H1 (cell line): ENCODE measurements around the gene EEF1AKMT3. TPM values are rescaled to one million over a fixed set of nuclear protein-coding genes. Genes with fewer than 3 reads are reported as not detected.

ENCODE experiments used
- EZH2 ChIP-seq: fragments of 200-600 bp; sonication (generic); IDR thresholded peaks from 2 replicates; pipeline ENCODE4 v1.7.1; 2012; ENCODE audit warnings: low read depth, mild to moderate bottlenecking, moderate library complexity, low read length, inconsistent platforms; ENCODE audit not compliant: severe bottlenecking
- SP4 ChIP-seq: IDR thresholded peaks from 2 replicates; pipeline ENCODE4 v1.6.1; 2012; ENCODE audit warnings: low read length, inconsistent platforms
- polyA plus RNA-seq, 7 experiments: library from polyadenylated mRNA; depleted of rRNA in 3 of 7; stranded (reverse) in 5 of 7; unstranded in 2 of 7; fragments of >200 nt in 5 of 7; fragments of 200-250 nt in 2 of 7; gene quantifications; 1 replicate in 5 of 7; 2 replicates in 1 of 7; 4 replicates in 1 of 7; pipeline versions ENCODE4 v1.2.1 to v1.2.3, GENCODE V29; 2011 to 2013; ENCODE audit warnings: missing spikeins in 2 of 7, mixed read lengths in 2 of 7
- total RNA-seq: library from RNA; stranded (reverse); fragmentation: NEBNext Ultra II Directional; extraction: Animal tissue kit (Norgen Biotek cat#: 25700); gene quantifications from 2 replicates; pipeline ENCODE4 v1.2.1, GENCODE V29; 2021
- TF ChIP-seq, protein P1 (sequence below): IDR thresholded peaks from 2 replicates; pipeline ENCODE4 v1.6.1; 2012; ENCODE audit warnings: low read length, inconsistent platforms

Gene EEF1AKMT3
- total and polyA plus RNA-seq, 2 of the 8 experiments (the other 6 are each of a cell fraction or from before 2014, with no cell fraction given), result 3.1 to 4.4 TPM

GRCh38 chr12:57755454-57756372, 16.7 kb upstream of the EEF1AKMT3 start (continued):
- TF ChIP-seq, protein P1, sequence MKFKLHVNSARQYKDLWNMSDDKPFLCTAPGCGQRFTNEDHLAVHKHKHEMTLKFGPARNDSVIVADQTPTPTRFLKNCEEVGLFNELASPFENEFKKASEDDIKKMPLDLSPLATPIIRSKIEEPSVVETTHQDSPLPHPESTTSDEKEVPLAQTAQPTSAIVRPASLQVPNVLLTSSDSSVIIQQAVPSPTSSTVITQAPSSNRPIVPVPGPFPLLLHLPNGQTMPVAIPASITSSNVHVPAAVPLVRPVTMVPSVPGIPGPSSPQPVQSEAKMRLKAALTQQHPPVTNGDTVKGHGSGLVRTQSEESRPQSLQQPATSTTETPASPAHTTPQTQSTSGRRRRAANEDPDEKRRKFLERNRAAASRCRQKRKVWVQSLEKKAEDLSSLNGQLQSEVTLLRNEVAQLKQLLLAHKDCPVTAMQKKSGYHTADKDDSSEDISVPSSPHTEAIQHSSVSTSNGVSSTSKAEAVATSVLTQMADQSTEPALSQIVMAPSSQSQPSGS, result no peak
- TF ChIP-seq EZH2, result peak; percentile 69
- TF ChIP-seq SP4, result no peak
